HTR-8/SVneo (cell line): ENCODE data around the gene PIK3CA.

Experiments used
- DNase-seq: peaks from one replicate; pipeline ENCODE4 v3.0.0; 2011; ENCODE audit warnings: low spot score, mixed read lengths; ENCODE audit not compliant: insufficient read length
- FAIRE-seq: peaks from 2 replicates; lab custom pipeline; 2011; peaks lifted over from hg19 to GRCh38; lab: Jason Lieb, UNC

Gene PIK3CA

DNA sequence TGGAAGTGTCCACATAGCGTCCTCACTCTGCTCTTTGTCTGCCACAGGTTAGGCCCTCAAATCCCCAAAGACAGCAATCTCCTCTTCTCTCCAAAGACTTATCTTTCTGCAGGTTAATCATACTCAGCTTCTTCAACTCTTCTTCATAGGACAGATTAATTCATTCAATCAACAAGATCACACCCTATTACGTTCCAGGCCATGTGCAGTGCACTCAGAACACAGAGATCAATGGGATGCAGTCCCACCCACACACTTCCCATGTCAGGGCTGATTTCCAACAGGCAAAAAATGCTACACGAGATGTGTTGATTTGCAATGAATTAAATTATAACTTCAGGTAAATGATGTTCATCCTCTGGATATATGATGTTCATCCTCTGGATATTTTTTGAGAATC lies 141.1 kb downstream of the PIK3CA start:
- no peak for FAIRE-seq
- no peak for DNase-seq
